H9 (cell line): ENCODE results near the gene MMP11. TPM values are rescaled to one million over a fixed set of nuclear protein-coding genes. Genes with fewer than 3 reads are reported as not detected.

Experiments
- DNase-seq: peaks from one replicate; pipeline ENCODE4 v3.0.0-alpha.2; 2017
- H2AFZ ChIP-seq: one replicate; pipeline ENCODE4 v1.6.1; 2013; ENCODE audit warnings: mild to moderate bottlenecking, low read length, control low read depth, moderate library complexity
- H2AK5ac ChIP-seq: 2 replicates; pipeline ENCODE4 v1.6.1; 2013; ENCODE audit warnings: low read length, control low read depth, mixed read lengths; ENCODE audit not compliant: insufficient read length
- H2BK120ac ChIP-seq: one replicate; pipeline ENCODE4 v1.6.1; 2013; ENCODE audit warnings: low read depth, mild to moderate bottlenecking, low read length, control low read depth, inconsistent platforms; ENCODE audit not compliant: poor library complexity, severe bottlenecking
- H2BK12ac ChIP-seq: 2 replicates; pipeline ENCODE4 v1.6.1; 2013; ENCODE audit warnings: low read length, control low read depth, mixed read lengths, low read depth; ENCODE audit not compliant: insufficient read length
- H2BK15ac ChIP-seq: 2 replicates; pipeline ENCODE4 v1.6.1; 2013; ENCODE audit warnings: low read depth, low read length, control low read depth
- H2BK20ac ChIP-seq: one replicate; pipeline ENCODE4 v1.6.1; 2013; ENCODE audit warnings: low read depth, mild to moderate bottlenecking, low read length, control low read depth, inconsistent platforms; ENCODE audit not compliant: poor library complexity, severe bottlenecking
- H2BK5ac ChIP-seq: 2 replicates; pipeline ENCODE4 v1.6.1; 2013; ENCODE audit warnings: low read length, control low read depth, mixed read lengths; ENCODE audit not compliant: insufficient read length
- H3K14ac ChIP-seq: 2 replicates; pipeline ENCODE4 v1.6.1; 2013; ENCODE audit warnings: low read length, control low read depth; ENCODE audit not compliant: insufficient read depth
- H3K18ac ChIP-seq: 2 replicates; pipeline ENCODE4 v1.6.1; 2013; ENCODE audit warnings: low read depth, mild to moderate bottlenecking, mixed read lengths, low read length, control low read depth; ENCODE audit not compliant: insufficient read length
- H3K23ac ChIP-seq: 2 replicates; pipeline ENCODE4 v1.6.1; 2013; ENCODE audit warnings: low read length, control low read depth, mixed read lengths, low read depth; ENCODE audit not compliant: insufficient read length
- H3K23me2 ChIP-seq: 2 replicates; pipeline ENCODE4 v1.6.1; 2013; ENCODE audit warnings: low read depth, mild to moderate bottlenecking, mixed read lengths, low read length, control low read depth; ENCODE audit not compliant: insufficient read length, poor library complexity, severe bottlenecking
- H3K27ac ChIP-seq: 2 replicates; pipeline ENCODE4 v1.5.1; 2013; ENCODE audit warnings: low read length, control low read depth, mixed read lengths, low read depth; ENCODE audit not compliant: insufficient read length
- H3K27me3 ChIP-seq: 2 replicates; pipeline ENCODE4 v1.6.1; 2013; ENCODE audit warnings: low read length, control low read depth, inconsistent platforms; ENCODE audit not compliant: insufficient read depth
- H3K4ac ChIP-seq: 2 replicates; pipeline ENCODE4 v1.6.1; 2013; ENCODE audit warnings: low read depth, mild to moderate bottlenecking, control low read depth, inconsistent platforms, low read length, moderate library complexity
- H3K4me1 ChIP-seq: 2 replicates; pipeline ENCODE4 v1.6.1; 2013; ENCODE audit warnings: low read length, control low read depth, inconsistent platforms; ENCODE audit not compliant: insufficient read depth
- H3K4me2 ChIP-seq: 2 replicates; pipeline ENCODE4 v1.6.1; 2013; ENCODE audit warnings: low read length, control low read depth, mixed read lengths; ENCODE audit not compliant: insufficient read length, insufficient read depth
- H3K56ac ChIP-seq: 2 replicates; pipeline ENCODE4 v1.6.1; 2013; ENCODE audit warnings: low read depth, mild to moderate bottlenecking, mixed read lengths, low read length, control low read depth; ENCODE audit not compliant: insufficient read length
- H3K79me1 ChIP-seq: 2 replicates; pipeline ENCODE4 v1.6.1; 2013; ENCODE audit warnings: low read depth, mild to moderate bottlenecking, moderate library complexity, low read length, control low read depth, inconsistent platforms; ENCODE audit not compliant: insufficient read depth, poor library complexity, severe bottlenecking
- H3K79me2 ChIP-seq: 2 replicates; pipeline ENCODE4 v1.6.1; 2013; ENCODE audit warnings: low read length, control low read depth, inconsistent platforms; ENCODE audit not compliant: insufficient read depth
- H3K9ac ChIP-seq: 2 replicates; pipeline ENCODE4 v1.6.1; 2013; ENCODE audit warnings: low read length, control low read depth, mixed read lengths; ENCODE audit not compliant: insufficient read length; ENCODE audit errors: extremely low read depth
- H3K9me3 ChIP-seq: one replicate; pipeline ENCODE4 v1.6.1; 2013; ENCODE audit warnings: low read depth, low read length, inconsistent platforms; ENCODE audit not compliant: control insufficient read depth
- H3T11ph ChIP-seq: one replicate; pipeline ENCODE4 v1.6.1; 2013; ENCODE audit warnings: mild to moderate bottlenecking, low read length, control low read depth, inconsistent platforms
- H4K20me1 ChIP-seq: one replicate; pipeline ENCODE4 v1.6.1; 2013; ENCODE audit not compliant: control insufficient read depth, insufficient read length, insufficient read depth
- H4K5ac ChIP-seq: 2 replicates; pipeline ENCODE4 v1.6.1; 2013; ENCODE audit warnings: low read depth, mild to moderate bottlenecking, mixed read lengths, low read length, control low read depth; ENCODE audit not compliant: insufficient read length
- H4K8ac ChIP-seq: replicated peaks from 2 replicates; pipeline ENCODE4 v1.6.1; 2013; ENCODE audit warnings: low read length, control low read depth, mixed read lengths, low read depth; ENCODE audit not compliant: insufficient read length
- H4K91ac ChIP-seq: 2 replicates; pipeline ENCODE4 v1.6.1; 2013; ENCODE audit warnings: low read depth, mild to moderate bottlenecking, moderate library complexity, mixed read lengths, low read length, control low read depth; ENCODE audit not compliant: insufficient read length
- H3K27ac Mint-ChIP-seq, 3 experiments: 2 replicates in 2 of 3; 3 replicates in 1 of 3; pipeline ENCODE4 v1.8.0; 2020 to 2021; ENCODE audit warnings: mixed read lengths in 3 of 3, mild to moderate bottlenecking in 1 of 3, moderate library complexity in 1 of 3
- H3K27me3 Mint-ChIP-seq: 2 replicates; pipeline ENCODE4 v1.8.0; 2021; ENCODE audit warnings: low read depth, mild to moderate bottlenecking, moderate library complexity, mixed read lengths
- H3K36me3 Mint-ChIP-seq, 3 experiments: 2 replicates in 2 of 3; 3 replicates in 1 of 3; pipeline ENCODE4 v1.8.0; 2020 to 2021; ENCODE audit warnings: low read depth in 3 of 3, mixed read lengths in 3 of 3; ENCODE audit not compliant: insufficient read depth in 1 of 3
- H3K4me1 Mint-ChIP-seq, 2 experiments: 2 replicates each; pipeline ENCODE4 v1.8.0; 2020; ENCODE audit warnings: mixed read lengths in 2 of 2
- H3K4me3 Mint-ChIP-seq, 2 experiments: 2 replicates in 1 of 2; 3 replicates in 1 of 2; pipeline ENCODE4 v1.8.0; 2020 to 2021; ENCODE audit warnings: mild to moderate bottlenecking in 2 of 2, mixed read lengths in 2 of 2, moderate library complexity in 1 of 2
- H3K9me3 Mint-ChIP-seq, 2 experiments: 2 replicates in 1 of 2; 3 replicates in 1 of 2; pipeline ENCODE4 v1.8.0; 2020; ENCODE audit warnings: mild to moderate bottlenecking in 2 of 2, mixed read lengths in 2 of 2, moderate library complexity in 1 of 2
- WGBS: extraction: QIAGEN DNeasy Blood & Tissue Kit; methylation state at CpG from one replicate; pipeline ENCODE4 v1.1.7; 2013; ENCODE audit warnings: missing lambda C conversion rate, low lambda C conversion rate, mixed read lengths; ENCODE audit not compliant: insufficient read length; ENCODE audit errors: extremely low coverage; 5-methylcytosine and 5-hydroxymethylcytosine counted together
- total RNA-seq: library from RNA; stranded (reverse); gene quantifications from 2 replicates; pipeline ENCODE4 v1.2.1, GENCODE V29; 2021
- TF ChIP-seq, protein P1 (sequence below): fragments of 200-600 bp; sonication (generic); conservative IDR thresholded peaks from 3 replicates; pipeline ENCODE4 v1.8.0; 2021; ENCODE audit warnings: antibody characterized with exemption, mild to moderate bottlenecking

The MMP11 gene
- total RNA-seq, 1 experiment from 2014 or later = 5.3 TPM

DNA sequence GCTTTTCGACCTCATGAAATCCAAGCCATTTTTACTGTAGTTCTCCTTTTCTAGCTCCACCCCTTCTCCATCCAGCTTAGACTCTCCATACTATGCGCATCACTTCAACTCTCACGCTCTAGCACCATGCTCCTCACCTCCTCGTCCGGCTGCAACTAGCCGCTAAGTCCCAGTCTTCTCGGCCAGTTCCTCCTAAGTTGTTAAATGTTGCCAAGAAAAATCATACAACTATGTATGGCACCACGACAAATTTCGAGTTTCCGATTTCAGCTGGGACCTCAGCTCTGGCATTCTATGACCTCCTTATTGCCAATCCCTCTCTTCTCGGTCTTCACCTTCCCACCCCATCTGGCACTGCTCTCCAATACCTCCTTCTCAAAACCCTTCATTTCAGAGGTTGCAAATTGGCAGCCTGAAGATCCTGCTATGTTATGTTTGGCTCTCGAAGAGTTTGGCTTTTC lies 22.8 kb upstream of the MMP11 start:
- H3K27me3 Mint-ChIP-seq = peaks cover 4% of the 10 kb centered on the region
- Histone ChIP-seq H3K9me3 (no peaks in the 10 kb centered on the region), H3K27ac (no peak overlapping the region), H2BK15ac (no peak overlapping the region), H3K4me1 (no peaks in the 10 kb centered on the region; the same call in none of the 2 replicates), H2BK120ac (no peak overlapping the region), H2AK5ac (no peak overlapping the region), H3T11ph (no peak overlapping the region), H3K23me2 (peaks cover 8% of the 10 kb centered on the region), H3K56ac (no peak overlapping the region), H4K8ac (no peak overlapping the region), H4K5ac (no peak overlapping the region), H3K14ac (no peak overlapping the region), H2AFZ (no peak overlapping the region), H4K91ac (no peak overlapping the region), H3K23ac (no peak overlapping the region), H2BK12ac (no peak overlapping the region), H3K9ac (no peak overlapping the region), H3K27me3 (no peaks in the 10 kb centered on the region), H3K4me2 (peak overlapping the region; percentile 59), H4K20me1 (no peaks in the 10 kb centered on the region), H2BK5ac (no peak overlapping the region), H3K79me1 (no peaks in the 10 kb centered on the region), H3K4ac (no peak overlapping the region), H3K79me2 (no peaks in the 10 kb centered on the region), H2BK20ac (no peak overlapping the region), H3K18ac (no peak overlapping the region)
- H3K4me1 Mint-ChIP-seq = peaks cover 13 to 34% of the 10 kb centered on the region in 2 experiments
- peaks cover 4 to 7% (median 5%) of the 10 kb centered on the region in 3 experiments; a peak in 5 of 7 replicates for H3K36me3 Mint-ChIP-seq
- no CpG with 5 or more reads among the region's 12 CpGs for WGBS
- no peak for DNase-seq
- TF ChIP-seq, protein P1, sequence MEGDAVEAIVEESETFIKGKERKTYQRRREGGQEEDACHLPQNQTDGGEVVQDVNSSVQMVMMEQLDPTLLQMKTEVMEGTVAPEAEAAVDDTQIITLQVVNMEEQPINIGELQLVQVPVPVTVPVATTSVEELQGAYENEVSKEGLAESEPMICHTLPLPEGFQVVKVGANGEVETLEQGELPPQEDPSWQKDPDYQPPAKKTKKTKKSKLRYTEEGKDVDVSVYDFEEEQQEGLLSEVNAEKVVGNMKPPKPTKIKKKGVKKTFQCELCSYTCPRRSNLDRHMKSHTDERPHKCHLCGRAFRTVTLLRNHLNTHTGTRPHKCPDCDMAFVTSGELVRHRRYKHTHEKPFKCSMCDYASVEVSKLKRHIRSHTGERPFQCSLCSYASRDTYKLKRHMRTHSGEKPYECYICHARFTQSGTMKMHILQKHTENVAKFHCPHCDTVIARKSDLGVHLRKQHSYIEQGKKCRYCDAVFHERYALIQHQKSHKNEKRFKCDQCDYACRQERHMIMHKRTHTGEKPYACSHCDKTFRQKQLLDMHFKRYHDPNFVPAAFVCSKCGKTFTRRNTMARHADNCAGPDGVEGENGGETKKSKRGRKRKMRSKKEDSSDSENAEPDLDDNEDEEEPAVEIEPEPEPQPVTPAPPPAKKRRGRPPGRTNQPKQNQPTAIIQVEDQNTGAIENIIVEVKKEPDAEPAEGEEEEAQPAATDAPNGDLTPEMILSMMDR = no peak
- no peak overlapping the region; a peak in 1 of 7 replicates for H3K27ac Mint-ChIP-seq
- no peaks in the 10 kb centered on the region; a peak in 1 of 5 replicates for H3K9me3 Mint-ChIP-seq
- H3K4me3 Mint-ChIP-seq = peak overlapping the region; percentile 73 to 88
